KMS-11 (cell line): Measurements from ENCODE around the gene FILIP1.

Experiments used
- H2AFZ ChIP-seq: fragments of 200-600 bp; sonication (generic); 2 replicates; pipeline ENCODE4 v1.6.1; 2016; ENCODE audit warnings: antibody characterized with exemption, mixed run types, low read depth
- H3K27ac ChIP-seq: fragments of 200-600 bp; sonication (generic); 2 replicates; pipeline ENCODE4 v1.6.1; 2016; ENCODE audit warnings: mild to moderate bottlenecking, mixed run types
- H3K27me3 ChIP-seq: fragments of 200-600 bp; sonication (generic); 2 replicates; pipeline ENCODE4 v1.6.1; 2017; ENCODE audit warnings: mild to moderate bottlenecking, low read depth, mixed run types, moderate library complexity; ENCODE audit not compliant: insufficient read depth
- H3K36me3 ChIP-seq: fragments of 200-600 bp; sonication (generic); 2 replicates; pipeline ENCODE4 v1.6.1; 2017; ENCODE audit warnings: mild to moderate bottlenecking, mixed run types; ENCODE audit not compliant: insufficient read depth
- H3K4me1 ChIP-seq: fragments of 200-600 bp; sonication (generic); 2 replicates; pipeline ENCODE4 v1.6.1; 2016; ENCODE audit warnings: mild to moderate bottlenecking, low read depth, mixed run types; ENCODE audit not compliant: poor library complexity, severe bottlenecking
- H3K4me2 ChIP-seq: fragments of 200-600 bp; sonication (generic); 2 replicates; pipeline ENCODE4 v1.7.0; 2016; ENCODE audit warnings: mild to moderate bottlenecking, mixed run types
- H3K4me3 ChIP-seq: fragments of 200-600 bp; sonication (generic); IDR thresholded peaks from 2 replicates; pipeline ENCODE4 v1.6.1; 2017; ENCODE audit warnings: low read depth, low read length, mixed read lengths; ENCODE audit not compliant: insufficient read depth
- H3K79me2 ChIP-seq: fragments of 200-600 bp; sonication (generic); 2 replicates; pipeline ENCODE4 v1.6.1; 2016; ENCODE audit warnings: low read depth, mixed run types; ENCODE audit not compliant: insufficient read depth
- H3K9ac ChIP-seq: fragments of 200-600 bp; sonication (generic); 2 replicates; pipeline ENCODE4 v1.6.1; 2016; ENCODE audit warnings: mild to moderate bottlenecking, mixed run types
- H4K20me1 ChIP-seq: fragments of 200-600 bp; sonication (generic); 2 replicates; pipeline ENCODE4 v1.6.1; 2016; ENCODE audit warnings: mild to moderate bottlenecking, mixed run types; ENCODE audit not compliant: insufficient read depth
- CTCF ChIP-seq: fragments of 200-600 bp; sonication (generic); conservative IDR thresholded peaks from 2 replicates; pipeline ENCODE4 v1.6.1; 2017; ENCODE audit warnings: low read depth, mild to moderate bottlenecking, antibody characterized with exemption, low read length, moderate library complexity, mixed read lengths

FILIP1 gene

GRCh38 chr6:75427329-75427728 lies 66.3 kb downstream of the FILIP1 start:
- no peak for TF ChIP-seq CTCF
- no peak overlapping the region for H2AFZ ChIP-seq
- no peak overlapping the region for H3K4me2 ChIP-seq
- no peak overlapping the region for H3K9ac ChIP-seq
- no peaks in the 10 kb centered on the region for H3K79me2 ChIP-seq
- no peak overlapping the region for H3K4me3 ChIP-seq
- no peak overlapping the region for H3K27ac ChIP-seq
- no peaks in the 10 kb centered on the region for H3K36me3 ChIP-seq
- no peaks in the 10 kb centered on the region for H3K27me3 ChIP-seq
- peaks cover 4% of the 10 kb centered on the region for H3K4me1 ChIP-seq
- no peaks in the 10 kb centered on the region for H4K20me1 ChIP-seq

GRCh38 chr6:75424618-75425548 lies 68.7 kb downstream of the FILIP1 start:
- no peaks in the 10 kb centered on the region for H3K79me2 ChIP-seq
- H2AFZ ChIP-seq: no peak overlapping the region
- no peak overlapping the region for H3K4me3 ChIP-seq
- H3K36me3 ChIP-seq: no peaks in the 10 kb centered on the region
- H3K4me2 ChIP-seq: no peak overlapping the region
- no peaks in the 10 kb centered on the region for H4K20me1 ChIP-seq
- no peak overlapping the region for H3K9ac ChIP-seq
- no peak overlapping the region for H3K27ac ChIP-seq
- H3K27me3 ChIP-seq: no peaks in the 10 kb centered on the region
- peaks cover 4% of the 10 kb centered on the region for H3K4me1 ChIP-seq
- no peak for TF ChIP-seq CTCF

GRCh38 chr6:75423386-75423785 lies 70.2 kb downstream of the FILIP1 start:
- no peak for TF ChIP-seq CTCF
- H3K4me1 ChIP-seq: no peaks in the 10 kb centered on the region
- no peak overlapping the region for H3K27ac ChIP-seq
- H3K79me2 ChIP-seq: no peaks in the 10 kb centered on the region
- H3K4me3 ChIP-seq: no peak overlapping the region
- no peaks in the 10 kb centered on the region for H3K36me3 ChIP-seq
- H3K27me3 ChIP-seq: no peaks in the 10 kb centered on the region
- no peak overlapping the region for H2AFZ ChIP-seq
- H3K9ac ChIP-seq: no peak overlapping the region
- H4K20me1 ChIP-seq: no peaks in the 10 kb centered on the region
- no peak overlapping the region for H3K4me2 ChIP-seq

GRCh38 chr6:75422024-75422639 lies 71.5 kb downstream of the FILIP1 start:
- no peaks in the 10 kb centered on the region for H3K79me2 ChIP-seq
- no peaks in the 10 kb centered on the region for H4K20me1 ChIP-seq
- H3K36me3 ChIP-seq: no peaks in the 10 kb centered on the region
- no peak overlapping the region for H3K4me3 ChIP-seq
- no peak for TF ChIP-seq CTCF
- H3K4me2 ChIP-seq: no peak overlapping the region
- H3K27me3 ChIP-seq: no peaks in the 10 kb centered on the region
- H3K27ac ChIP-seq: no peak overlapping the region
- H2AFZ ChIP-seq: no peak overlapping the region
- H3K9ac ChIP-seq: no peak overlapping the region
- H3K4me1 ChIP-seq: no peaks in the 10 kb centered on the region
